Testis (tissue), 2 donors: ENCODE measurements around the gene TMEM184B.

ENCODE experiments used
- CTCF ChIP-seq, 3 experiments: fragments of 450-650 bp in 2 of 3; fragments of 200-600 bp in 1 of 3; sonication (generic) in 1 of 3; IDR thresholded peaks; one replicate each; pipeline ENCODE4 v1.5.1; 2016 to 2019; ENCODE audit warnings: antibody characterized with exemption in 3 of 3, mild to moderate bottlenecking in 2 of 3, moderate library complexity in 1 of 3
- POLR2A ChIP-seq: fragments of 450-650 bp; IDR thresholded peaks from one replicate; pipeline ENCODE4 v1.6.1; 2017; ENCODE audit warnings: antibody characterized with exemption, mild to moderate bottlenecking, moderate library complexity

- TF ChIP-seq CTCF (IDR thresholded peaks at IDR 0.05) (peak in 2 of 3 experiments; percentile 15 to 29), POLR2A (no peak)
Observed at GRCh38 chr22:38262051-38262795, 10.6 kb downstream of the TMEM184B start.
